Measurements from ENCODE around the gene SAPCD1.
"Not testable (repeated sequence)": the region's sequence is repeated elsewhere in the genome, so short reads cannot be mapped to it uniquely, and the experiment has no call there.

The SAPCD1 gene

GRCh38 chr6:31779908-31780307 lies 17.5 kb downstream of the SAPCD1 start:
- no peak for DNase-seq

GRCh38 chr6:31780507-31781243 lies 18.2 kb downstream of the SAPCD1 start:
- DNase-seq: no peak

GRCh38 chr6:31781244-31782125 lies 19.0 kb downstream of the SAPCD1 start:
- DNase-seq: no peak

DNA sequence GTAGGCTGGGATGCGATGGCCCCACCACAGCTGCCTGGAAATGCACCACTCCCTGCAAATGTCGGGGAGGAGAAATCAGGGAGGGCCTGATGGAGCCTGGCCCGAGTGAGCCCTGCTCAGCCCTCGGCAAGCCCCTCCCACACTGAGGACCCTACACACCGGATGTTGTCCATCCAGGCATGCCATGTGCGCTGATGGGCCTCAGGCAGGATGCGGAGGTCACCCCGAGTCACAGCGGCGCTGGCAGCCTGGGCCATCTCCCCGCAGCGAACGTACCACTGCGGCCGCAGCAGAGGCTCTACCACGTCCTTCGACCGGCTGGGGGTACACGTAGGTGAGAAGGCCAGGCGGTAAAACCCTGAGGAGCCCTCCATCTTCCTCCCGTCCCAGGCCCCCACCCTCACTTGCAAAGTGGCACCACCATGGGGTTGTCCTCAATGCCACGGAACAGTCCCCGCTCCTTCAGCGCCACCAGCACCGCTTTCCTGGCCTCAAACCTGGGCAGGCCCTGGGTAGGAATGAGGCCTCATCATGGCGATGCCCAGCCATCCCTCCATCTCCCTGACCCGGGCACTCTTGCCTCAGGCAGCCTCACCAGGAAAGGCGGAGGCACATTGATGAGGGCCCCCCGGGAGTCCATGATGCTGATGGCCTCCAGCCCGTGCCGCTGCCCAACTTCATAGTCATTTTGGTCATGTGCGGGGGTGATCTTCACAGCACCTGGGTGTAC lies 19.8 kb downstream of the SAPCD1 start:
- DNase-seq: no peak

- no peak for DNase-seq
These were observed 21.9 kb downstream of the SAPCD1 start for GRCh38 chr6:31784098-31784925.

GRCh38 chr6:31785475-31785874 lies 23.0 kb downstream of the SAPCD1 start:
- no peak for DNase-seq

- peak in 1 of 2 donors; percentile 48 for DNase-seq
These were observed 29.1 kb downstream of the SAPCD1 start for GRCh38 chr6:31791324-31792089.

DNA sequence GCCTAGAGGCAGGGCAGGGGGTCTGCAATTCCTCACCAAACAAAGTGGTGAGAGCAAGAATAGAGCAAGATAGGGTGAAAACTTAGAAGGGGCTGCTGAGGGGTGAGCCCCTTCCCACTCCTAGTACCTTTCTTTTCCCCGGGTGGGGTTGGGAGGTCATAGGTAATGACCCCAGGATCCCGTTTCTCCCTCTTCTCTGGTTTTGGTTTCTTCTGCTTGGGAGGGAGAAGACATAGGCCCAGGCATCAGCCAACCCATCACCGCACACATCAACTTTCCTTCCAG lies 29.6 kb downstream of the SAPCD1 start:
- DNase-seq: no peak

- DNase-seq: no peak
These were observed 30.3 kb downstream of the SAPCD1 start for GRCh38 chr6:31792761-31793171.

DNA sequence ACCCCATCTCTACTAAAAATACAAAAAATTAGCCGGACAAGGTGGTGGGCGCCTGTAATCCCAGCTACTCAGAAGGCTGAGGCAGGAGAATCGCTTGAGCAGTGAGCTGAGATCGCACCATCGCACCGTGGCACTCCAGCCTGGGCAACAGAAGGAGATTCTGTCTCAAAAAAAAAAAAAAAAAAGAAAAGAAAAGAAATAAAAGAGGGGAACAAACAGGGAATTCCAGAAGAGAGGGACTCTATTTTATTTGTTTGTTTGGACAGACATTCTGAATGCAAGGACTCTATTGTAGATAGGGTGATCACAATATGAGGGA lies 31.4 kb downstream of the SAPCD1 start:
- DNase-seq: not testable (repeated sequence)

DNA sequence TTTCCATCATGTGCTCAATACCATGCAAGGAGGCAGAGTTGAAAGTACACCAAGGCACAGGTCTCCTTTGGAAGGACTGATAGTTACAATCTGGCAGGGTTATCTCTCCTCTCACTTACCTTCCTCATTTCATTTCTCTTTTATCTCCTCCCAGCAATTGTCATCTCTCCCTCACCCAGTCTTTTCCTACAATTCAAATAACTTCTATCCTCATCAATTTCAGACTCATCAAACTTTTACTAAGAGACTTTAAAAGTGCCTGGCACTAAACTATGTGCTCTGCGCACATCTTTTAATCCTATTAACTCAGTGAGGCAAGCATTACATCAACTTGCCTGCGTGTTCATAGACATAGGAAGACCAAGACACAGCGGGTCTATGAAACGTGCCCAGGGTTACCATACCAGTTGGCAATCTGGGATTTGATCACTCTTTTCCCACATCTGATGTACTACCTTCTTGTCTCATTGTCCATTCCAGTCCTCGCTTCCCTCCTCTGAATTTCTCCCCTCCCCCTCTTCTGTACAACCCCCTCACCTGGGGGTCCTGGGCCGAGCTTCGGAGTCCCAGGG lies 31.9 kb downstream of the SAPCD1 start:
- DNase-seq: no peak

DNA sequence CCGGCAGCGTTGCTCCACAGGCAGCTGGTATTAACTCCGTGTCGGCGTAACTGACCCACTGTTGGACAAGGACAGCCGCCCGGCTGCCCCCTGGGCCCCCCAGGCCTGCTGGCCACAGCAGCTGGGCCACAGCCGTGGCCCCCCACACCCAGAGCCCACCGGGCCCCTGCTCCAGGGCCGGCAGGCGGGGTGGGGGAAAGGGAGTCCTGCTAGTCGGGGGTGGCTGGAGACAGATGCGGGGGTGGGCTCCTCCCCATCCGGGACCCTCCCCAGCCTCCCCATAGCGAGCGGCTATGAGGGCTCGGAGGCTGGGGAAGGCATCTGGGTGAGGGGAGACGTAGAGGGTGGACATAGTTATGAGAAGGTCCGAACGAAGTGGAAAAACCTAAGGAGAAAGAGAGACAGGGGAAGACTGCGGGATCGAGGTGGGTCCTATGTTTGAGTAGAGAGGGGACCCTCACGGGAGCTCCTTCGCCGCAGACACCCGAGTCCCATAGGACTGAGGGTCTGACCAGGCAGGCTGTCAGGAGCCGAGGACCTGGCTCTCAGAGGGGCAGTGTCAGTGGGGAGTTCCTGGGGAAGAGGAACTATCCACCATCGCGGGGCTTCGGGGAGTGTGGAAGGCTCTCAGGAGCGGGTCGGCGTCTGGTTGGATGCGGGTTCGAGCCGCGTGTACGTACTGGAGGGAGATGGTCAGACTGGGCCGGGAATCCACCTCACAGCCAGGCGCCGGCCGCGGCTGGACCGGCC lies 32.6 kb downstream of the SAPCD1 start:
- DNase-seq: peak in 1 of 2 donors; percentile 62

- peak; percentile 69 to 76 for DNase-seq
These were observed 33.3 kb downstream of the SAPCD1 start, which contains the start of gene VARS1 for GRCh38 chr6:31795616-31796298. Gene VARS1 (minus strand): TSS chr6:31795752. CDS start chr6:31795217, 535 bp downstream.

GRCh38 chr6:31796993-31797385 lies 34.5 kb downstream of the SAPCD1 start:
- no peak for DNase-seq

GRCh38 chr6:31797588-31797987 lies 35.1 kb downstream of the SAPCD1 start:
- DNase-seq: no peak

DNA sequence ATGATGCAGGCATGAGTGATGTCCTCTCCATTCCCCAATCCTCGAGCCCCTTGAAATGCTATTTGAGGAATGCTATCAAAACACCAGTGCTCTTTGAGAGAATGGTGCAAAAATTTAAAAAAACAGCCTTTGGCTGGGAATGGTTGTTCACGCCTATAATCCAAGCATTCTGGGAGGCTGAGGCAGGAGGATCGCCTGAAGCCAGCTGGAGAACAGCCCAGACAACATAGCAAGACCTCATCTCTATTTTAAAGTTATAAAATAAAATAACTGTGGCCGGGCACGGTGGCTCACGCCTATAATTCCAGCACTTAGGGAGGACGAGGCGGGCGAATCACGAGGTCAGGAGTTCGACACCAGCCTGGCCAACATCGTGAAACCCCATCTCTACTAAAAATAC lies 37.3 kb downstream of the SAPCD1 start:
- DNase-seq: no peak

DNA sequence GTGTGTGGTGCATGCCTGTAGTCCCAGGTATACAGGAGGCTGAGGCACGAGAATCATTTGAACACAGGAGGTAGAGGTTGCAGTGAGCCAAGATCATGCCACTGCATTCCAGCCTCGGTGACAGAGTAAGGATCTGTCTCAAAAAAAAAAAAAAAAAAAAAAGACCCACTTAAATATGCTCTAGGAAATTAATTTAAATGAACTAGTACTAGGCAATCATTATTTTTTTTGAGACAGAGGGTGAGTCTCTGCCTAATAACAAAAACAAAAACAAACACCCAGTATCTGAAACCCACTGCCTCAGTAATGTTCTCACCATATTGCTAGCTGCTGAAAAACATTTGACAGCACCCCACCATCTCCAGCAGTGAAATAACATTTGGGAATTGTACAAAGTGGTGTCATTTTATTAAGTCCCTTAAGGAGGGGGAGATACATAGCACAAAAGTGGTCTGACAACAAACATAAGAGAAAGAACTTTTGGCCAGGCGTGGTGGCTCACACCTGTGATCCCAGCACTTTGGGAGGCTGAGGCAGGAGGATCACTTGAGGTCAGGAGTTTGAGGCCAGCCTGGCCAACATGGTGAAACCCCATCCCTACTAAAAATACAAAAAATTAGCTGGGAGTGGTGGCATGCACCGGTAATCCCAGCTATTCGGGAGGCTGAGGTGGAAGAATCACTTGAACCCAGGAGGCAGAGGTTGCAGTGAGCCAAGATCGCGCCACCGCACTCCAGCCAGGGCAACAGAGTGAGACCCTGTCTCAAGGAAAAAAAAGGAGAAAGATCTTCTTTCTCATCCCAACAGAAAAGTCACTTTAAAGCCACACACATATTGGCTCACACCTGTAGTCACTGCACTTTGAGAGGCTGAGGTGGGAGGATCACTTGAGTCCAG lies 38.8 kb downstream of the SAPCD1 start:
- not testable (repeated sequence) for DNase-seq

- no peak for DNase-seq
These were observed 43.5 kb downstream of the SAPCD1 start for GRCh38 chr6:31805939-31806469.

Measured in bone marrow (tissue), 2 donors.